GM21529 (cell line): ENCODE measurements around the gene ZNF888.
"Not testable (repeated sequence)": the region's sequence is repeated elsewhere in the genome, so short reads cannot be mapped to it uniquely, and the experiment has no call there.

Source experiments
- ATAC-seq: cut with Tn5 transposase; IDR thresholded peaks from one replicate; pipeline ENCODE4 v1.9.1; 2021; ENCODE audit not compliant: unreplicated experiment

The ZNF888 gene

DNA sequence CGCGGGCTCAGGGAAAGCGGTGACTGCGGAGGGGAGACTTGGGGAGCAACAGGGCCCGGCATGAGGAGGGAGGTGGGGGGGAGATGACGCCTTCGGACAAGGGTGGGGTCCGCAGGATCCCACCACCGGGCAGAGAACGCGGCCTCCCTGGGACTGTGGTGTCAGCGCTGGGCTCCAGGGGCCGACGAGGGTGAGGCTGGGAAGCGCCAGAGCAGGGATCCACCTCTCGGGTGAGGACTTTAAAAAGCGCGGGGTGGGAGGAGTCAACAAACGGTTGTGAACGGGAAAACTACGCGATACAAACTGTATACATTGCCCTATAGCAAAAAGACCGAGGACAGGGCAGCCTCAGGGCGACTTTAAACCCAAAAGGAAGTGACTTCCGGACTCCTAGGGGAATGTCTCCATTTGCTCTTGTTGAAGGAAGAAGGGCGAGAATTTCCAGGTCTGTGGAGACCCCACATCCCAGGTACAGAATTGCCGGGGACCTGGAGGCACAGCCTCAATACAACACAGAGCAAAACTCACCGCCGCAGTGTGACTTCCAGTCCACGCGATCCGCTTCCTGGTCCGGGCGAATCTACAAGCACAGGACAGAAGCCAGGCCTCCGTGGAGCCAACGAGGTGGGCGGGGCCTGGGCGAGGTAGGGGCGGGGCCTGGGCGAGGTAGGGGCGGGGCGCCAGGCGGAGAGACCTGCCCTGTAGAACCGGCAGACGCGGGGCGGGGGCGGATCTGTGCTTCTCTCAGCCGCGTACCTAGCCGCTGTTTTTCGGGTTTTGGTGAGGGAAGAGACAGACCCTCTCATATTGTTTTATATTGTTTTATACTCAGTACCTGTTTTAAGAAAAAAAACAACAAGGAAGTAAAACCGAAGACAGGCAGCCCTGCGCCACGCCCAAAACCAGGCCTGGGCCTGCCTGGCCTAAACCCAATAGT, at the start of gene ZNF888:
Gene ZNF888, minus strand, starts transcription at position 588 of the 937 bp plus-strand sequence. CDS start 5,555 bp downstream, outside the sequence.
- ATAC-seq: peak; percentile 92

DNA sequence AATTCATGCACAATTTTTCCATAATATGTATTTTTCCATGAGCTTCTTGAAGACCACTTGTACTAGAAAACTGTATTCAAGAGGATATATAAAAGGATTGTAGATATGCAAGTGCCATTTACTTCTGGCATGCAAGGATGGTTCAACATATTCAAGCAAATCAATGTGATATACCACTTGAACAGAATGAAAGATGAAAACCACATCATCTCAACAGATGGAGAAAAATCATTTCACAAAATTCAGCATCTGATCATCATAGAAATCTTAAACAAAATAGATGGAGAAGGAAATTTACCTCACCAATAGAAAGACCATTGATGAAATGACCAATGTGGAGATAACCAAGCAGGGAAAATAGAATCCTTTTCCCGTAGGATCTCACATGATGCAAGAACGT, 44.5 kb upstream of the ZNF888 start:
- no peak for ATAC-seq

DNA sequence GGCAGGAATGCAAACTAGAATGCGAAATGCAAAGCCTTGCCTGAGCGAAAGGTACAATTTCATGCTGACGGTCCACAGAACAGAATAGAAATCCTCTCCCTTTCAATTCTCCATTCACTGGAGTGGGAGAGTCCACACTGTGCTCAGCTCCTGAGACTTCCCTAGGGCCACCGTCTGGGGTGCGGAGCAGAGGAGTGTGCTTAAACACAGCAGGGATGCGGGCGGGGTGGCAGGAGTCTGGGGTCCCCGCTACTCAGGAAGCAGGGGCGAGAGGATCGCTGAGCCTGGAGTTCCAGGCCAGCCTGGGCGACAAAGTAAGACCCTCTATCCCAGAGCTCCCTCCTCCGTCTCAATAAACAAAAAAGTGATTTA, 40.0 kb upstream of the ZNF888 start:
- ATAC-seq: peak; percentile 15

DNA sequence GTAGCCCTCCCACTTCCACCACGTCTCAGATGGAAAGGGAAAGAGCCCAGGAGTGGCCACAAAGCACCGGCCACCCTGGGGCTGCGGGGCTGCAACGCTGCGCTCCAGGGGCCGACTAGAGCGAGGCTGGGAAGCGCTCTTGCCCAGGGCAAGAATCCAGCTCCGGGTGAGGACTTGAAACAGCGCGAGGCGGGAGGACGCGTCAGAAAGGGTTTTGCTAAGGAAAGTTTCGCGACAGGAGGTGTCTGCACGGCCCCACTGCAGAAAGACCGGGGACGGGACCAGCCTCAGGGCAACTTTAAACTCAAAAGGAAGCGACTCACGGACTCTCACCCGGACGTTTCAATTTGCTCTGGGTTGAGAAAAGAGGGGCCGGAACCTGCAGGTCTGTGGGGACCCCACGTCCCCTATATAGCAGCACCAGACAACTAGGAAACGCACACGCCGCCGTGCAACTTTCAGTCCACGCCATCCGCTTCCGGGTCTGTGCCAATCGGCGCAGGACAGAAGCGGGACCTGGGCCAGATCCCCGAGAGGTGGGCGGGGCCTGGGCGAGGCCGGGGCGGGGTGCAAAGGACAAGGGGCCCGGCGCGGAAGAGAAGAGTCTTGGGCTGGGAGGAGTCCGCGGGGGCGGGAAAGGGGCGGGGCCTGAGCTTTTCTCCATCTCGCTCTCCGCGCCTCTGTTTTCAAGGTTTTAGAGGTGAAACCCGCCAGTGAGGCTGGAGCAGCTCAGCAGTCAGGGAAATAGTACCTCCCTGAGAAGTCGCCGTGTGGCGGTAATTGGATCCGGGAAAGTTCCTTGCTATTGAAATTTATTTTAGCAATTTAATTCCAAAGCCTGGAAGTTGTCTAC, 39.4 kb upstream of the ZNF888 start, which contains the start of gene ZNF816:
Gene ZNF816, minus strand, starts transcription at position 488 of the 853 bp plus-strand sequence. CDS start 6,792 bp downstream, outside the sequence.
- peak; percentile 96 for ATAC-seq

DNA sequence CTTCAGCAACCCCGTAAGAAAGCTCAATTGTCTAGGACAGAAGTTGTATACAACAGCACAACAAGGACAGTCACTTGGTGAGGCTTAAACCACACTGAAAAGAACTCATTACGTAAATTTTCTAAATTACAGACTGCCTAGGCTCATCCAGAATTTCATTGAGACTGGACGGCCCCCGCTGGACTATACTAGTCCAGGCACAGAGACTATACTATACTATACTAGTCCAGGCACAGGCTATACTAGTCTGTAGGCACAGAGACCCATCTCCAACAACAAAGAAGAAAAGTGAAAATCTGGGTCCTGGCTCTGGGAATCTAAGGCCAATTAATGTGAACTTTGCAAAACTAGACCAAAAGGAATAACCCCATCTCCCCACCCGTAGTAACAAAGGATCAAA, 38.8 kb upstream of the ZNF888 start:
- no peak for ATAC-seq

DNA sequence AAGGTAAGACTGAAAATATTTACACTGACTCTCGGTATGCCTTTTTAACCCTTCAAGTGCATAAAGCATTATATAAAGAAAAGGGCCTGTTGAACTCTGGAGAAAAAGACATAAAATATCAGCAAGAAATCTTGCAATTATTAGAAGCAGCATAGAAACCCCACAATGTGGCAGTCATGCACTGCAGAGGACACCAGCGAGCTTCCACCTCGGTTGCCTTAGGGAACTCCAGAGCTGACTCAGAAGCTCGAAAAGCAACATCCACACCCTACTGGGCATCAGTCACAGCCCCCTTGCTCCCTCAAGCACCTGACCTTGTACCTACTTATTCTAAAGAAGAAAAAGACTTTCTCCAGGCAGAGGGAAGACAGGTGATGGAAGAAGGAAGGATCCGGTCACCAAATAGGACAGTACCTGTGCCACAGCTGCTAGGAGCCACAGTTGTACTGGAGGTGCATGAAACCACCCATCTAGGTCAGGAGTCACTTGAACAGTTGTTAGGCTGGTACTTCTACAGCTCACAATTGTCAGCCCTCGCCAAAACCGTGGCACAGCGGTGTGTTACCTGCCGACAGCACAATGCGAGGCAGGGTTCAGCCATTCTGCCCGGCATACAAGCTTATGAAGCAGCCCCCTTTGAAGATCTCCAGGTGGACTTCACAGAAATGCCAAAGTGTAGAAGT, 36.5 kb upstream of the ZNF888 start:
- ATAC-seq: no peak

DNA sequence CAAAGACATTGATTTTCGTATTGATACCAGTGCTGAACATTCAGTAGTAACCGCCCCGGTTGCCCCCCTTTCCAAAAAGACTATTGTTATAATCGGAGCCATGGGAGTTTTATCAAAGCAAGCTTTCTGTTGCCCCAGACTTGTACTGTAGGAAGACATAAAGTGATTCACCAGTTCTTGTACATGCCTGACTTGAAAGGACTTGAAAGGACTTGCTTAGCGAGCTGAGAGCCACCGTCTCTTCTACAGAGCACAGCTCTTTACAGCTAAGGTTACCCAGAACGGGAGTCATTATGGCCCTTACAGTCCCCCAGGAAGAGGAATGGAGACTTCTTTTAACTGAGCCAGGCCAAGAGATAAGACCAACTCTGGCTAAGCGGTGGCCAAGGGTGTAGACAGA, 34.4 kb upstream of the ZNF888 start:
- no peak for ATAC-seq

DNA sequence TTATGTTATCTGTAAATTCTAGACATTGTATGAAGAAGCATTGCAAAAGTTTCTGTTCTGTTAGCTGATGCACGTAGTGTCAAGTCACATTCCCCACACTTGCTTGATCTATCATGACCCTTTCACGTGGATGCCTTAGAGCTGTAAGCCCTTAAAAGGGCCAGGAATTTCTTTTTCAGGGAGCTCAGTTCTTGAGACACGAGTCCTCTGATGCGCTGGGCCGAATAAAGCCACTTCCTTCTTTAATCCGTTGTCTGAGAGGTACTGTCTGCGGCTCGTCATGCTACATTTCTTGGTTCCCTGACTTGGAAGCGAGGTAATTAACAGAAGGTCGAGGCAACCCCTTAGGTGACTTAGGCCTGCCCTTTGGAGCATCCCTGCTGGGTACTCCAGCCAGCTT, 33.7 kb upstream of the ZNF888 start:
- ATAC-seq: no peak

DNA sequence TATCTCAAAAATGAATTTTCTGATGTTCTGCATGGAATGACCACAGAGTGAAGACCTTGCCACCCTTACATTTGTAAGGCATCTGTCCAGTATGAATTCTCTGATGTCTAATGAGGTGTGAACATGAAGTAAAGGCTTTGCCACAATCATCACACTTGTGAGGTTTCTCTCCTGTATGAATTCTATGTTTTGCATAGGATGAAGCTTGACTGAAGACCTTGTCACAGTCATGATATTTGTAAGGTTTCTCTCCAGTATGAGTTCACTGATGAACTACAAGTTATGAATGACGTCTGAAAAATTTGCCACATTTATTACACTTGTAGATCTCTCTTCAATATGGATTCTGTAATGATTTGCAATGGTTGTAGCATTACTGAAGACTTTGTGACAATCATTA, 26.2 kb upstream of the ZNF888 start:
- no peak for ATAC-seq

DNA sequence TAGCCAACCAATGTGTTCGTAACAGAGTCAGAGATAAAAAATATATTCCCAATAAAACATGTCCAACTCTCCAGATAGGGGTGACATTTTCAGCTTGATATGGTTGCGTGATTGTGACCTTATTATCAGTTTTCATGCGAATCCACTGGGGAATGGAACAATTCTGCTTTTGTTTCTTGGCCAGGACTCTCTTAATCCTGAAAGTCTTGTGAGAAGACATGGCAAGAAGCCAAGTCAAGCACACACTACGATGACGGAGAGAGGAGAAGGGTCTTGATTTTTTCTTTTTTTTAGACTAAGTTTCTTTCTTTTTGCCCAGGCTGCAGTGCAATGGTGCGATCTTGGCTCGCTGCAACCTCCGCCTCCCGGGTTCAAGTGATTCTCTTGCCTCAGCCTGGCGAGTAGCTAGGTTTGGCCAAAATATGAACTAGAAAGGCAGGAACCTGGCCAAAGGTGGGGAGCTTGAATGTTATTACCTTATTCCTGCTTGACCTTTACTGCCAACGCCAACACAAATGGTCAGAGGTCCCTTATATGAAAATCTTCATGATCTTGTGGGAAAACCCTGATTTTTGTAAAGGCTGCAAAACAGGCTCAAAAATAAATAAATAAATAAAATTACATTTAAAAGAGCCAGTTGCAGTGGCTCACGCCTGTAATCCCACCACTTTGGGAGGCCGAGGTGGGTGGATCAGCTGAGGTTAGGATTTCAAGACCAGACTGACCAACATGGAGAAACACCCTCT, 25.0 kb upstream of the ZNF888 start:
- ATAC-seq: no peak

DNA sequence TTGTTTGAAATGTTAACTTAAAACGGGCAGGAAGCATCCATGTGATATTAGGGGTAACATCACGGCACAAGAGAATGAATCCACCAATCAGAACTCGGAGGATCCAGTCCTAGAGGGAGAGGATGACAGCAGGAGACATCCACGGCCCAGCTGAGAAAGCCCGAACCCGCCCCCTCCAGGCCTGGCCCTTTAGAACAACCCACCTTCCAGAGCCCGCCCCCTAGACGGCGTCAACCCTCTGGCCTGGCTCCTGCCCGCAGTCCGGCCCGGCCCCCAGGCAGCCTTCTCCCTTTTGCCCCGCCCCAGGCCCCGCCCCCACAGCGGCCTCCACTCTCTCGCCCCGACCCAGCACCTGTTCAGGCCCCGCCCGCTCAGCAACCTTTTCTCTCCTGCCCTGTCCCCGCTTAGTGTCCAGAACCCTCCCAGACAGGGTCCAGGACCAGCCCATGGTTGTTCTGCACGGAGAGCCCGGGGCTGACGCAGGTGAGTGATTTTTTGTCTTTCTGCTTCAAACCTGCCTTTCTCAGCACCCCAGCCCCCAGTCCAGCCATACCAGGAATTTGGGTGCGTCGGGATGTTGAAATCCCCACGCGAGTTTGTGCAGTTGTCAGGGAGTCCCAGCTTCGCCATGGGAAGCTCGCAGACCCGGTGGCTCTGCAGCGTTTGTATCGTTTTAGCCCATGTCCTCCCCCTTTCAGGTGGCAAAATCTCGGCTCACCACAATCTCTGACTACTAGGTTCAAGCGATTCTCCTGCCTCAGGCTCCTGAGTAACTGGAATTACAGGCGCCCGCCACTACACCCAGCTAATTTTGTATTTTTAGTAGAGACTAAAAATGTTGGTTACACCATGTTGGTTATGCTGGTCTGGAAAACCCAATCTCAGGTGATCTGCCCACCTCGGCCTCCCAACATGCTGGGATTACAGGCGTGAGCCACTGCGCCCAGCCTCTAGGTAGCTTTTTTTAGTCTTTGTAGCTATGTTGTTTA, 23.4 kb upstream of the ZNF888 start:
- no peak for ATAC-seq

DNA sequence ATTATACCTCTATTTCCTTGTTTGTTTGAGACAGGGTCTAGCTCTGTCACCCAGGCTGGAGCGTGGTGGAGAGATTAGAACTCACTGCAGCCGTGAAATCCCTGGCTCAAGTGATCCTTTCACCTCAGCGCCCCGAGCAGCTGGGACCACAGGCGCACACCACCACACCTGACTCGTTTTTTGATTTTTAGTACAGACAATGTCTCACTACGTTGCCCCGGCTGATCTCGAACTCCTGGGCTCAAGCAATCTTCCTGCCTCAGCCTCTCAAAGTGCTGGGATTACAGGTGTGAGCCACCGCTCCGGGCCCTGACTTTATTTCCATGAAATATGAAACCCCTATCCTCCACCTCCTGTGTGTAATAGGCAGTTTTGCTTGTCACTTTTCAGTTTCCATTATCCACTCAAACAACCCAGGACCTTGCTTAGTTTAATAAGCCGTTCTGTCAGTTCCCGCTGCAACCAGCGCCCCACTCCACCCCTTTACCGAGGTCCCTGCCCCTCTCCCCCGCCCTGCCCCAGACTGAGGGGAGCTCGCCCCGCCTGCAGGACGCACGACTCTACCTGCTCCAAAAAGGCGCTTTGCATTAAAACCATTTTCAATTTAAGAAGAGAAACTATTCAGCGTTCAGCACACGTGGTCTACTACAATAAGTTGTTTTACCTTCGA, 22.6 kb upstream of the ZNF888 start:
- no peak for ATAC-seq

DNA sequence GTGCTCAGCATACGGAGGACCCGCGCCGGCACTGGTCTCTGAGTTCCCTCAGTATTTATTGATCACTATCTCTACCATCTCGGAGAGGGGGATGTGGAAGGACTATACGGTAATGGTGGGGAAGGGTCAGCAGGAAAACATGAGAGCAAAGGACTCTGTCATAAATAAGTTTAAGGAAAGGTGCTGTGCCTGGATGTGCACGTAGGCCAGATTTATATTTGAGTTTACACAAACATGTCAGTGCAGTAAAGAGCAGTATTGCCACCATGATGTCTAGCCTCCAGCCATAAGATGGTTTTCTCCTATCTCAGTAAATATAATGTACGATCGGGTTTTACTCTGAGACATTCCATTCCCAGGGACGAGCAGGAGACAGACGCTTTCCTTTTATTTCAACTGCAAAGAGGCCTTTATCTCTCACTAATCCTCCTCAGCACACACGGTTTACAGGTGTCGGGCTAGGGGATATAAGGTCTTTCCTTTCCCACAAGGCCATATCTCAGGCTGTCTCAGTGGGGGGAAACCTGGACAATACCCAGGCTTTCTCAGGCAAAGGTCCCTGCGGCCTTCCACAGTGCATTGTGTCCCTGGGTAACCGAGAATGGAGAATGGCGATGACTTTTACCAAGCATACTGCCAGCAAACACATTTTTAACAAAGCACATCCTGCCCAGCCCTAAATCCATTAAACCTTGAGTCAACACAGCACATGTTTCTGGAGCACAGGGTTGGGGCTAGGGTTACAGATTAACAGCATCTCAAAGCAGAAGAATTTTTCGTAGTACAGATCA, 21.7 kb upstream of the ZNF888 start:
- ATAC-seq: not testable (repeated sequence)

DNA sequence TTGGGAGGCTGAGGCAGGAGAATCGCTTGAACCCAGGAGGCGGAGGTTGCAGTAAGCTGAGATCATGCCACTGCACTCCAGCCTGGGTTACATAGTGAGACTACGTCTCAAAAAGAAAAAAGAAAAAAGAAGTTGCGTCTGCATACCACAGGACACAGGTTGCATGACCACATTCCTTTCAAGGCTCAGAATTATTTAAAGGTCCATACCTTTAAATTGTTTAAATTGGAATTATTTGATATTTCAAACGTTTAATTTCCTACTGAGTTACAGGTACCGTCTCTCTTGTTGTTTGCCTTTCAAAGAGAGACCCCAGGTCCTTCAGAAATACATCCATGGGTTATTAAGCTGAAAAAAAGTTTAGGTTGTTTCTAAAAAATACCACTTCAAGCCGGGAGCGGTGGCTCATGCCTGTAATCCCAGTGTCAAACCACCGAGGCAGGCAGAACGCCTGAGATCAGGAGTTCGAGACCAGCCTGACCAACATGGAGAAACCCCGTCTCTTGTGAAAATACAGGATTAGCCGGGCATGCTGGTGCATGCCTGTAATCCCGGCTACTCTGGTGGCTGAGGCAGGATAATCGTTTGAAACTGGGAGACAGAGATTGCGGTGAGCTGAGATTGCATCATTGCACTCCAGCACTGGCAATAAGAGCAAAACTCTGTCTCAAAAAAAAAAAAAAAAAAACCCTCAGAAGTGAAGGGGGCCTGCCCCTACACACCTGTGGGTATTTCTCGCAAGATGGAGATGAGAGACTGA, 20.8 kb upstream of the ZNF888 start:
- no peak for ATAC-seq

DNA sequence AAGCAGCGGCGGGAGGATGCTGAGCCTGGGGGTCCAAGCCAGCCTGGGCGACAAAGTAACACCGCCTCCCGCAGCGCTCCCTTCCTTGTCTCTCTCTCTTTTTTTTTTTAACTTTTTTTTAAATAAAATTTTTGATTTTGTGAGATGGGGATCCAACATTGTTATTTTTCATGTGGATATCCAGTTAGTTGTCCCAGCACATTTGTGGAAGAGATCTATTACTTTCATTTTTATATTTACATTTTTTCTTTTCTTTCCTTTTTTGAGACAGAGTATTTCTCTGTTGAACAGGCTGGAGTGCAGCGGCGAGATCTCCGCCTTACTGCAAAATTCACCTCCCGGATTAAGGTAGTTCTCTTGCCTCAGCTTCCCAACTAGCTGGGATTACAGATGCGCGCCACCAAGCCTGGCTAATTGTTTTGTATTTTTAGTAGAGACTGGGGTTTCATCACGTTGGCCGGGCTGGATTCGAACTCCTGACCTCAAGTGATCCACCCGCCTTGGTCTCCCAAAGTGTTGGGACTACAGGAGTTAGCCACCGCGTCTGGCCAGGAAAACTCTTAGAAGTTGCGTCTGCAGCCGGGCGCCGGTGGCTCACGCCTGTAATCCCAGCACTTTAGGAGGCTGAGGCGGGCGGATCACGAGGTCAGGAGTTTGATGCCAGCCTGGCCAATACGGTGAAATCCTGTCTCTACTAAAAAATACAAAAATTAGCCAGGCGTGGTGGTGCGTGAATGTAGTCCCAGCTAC, 20.1 kb upstream of the ZNF888 start:
- no peak for ATAC-seq

DNA sequence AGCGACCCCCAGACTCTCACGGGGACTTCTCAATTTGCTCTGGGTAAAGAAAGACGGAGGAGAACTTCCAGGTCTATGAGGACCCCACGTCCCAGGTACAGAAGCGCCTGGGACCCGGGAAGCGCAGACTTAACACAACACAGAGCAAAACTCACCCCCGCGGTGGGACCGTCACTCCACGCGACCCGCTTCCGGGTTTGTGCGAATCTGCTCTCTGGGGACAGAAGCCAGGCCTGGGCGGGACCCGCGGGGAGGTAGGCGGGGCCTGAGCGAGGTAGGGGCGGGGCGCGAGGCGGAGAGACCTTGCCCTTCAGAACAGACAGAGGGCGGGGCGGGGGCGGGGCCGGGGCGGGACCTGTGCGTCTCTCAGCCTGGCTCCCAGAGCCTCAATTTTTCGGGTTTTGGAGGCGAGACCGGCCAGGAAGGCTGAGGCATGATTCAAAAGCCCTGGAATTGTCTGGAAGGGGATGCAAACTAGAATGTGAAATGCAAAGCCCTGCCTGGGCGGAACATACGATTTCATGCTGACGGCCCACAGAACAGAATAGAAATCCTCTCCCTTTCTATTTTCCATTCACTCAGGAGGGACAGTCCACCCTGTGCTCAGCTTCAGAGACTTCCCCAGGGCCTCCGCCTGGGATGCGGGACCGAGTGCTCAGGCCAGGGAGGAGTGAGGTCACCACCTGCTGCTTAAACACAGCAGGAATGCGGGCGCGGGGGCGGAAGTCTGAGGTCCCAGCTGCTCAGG, 19.3 kb upstream of the ZNF888 start:
- peak; percentile 93 for ATAC-seq
